ENCODE data around the gene MMP15. TPM values are rescaled to one million over a fixed set of nuclear protein-coding genes. Genes with fewer than 3 reads are reported as not detected.

MMP15 gene
- polyA plus RNA-seq, 1 donor (not counting 4 experiments of a cell fraction or from before 2014, with no cell fraction given): 3.7 TPM

DNA sequence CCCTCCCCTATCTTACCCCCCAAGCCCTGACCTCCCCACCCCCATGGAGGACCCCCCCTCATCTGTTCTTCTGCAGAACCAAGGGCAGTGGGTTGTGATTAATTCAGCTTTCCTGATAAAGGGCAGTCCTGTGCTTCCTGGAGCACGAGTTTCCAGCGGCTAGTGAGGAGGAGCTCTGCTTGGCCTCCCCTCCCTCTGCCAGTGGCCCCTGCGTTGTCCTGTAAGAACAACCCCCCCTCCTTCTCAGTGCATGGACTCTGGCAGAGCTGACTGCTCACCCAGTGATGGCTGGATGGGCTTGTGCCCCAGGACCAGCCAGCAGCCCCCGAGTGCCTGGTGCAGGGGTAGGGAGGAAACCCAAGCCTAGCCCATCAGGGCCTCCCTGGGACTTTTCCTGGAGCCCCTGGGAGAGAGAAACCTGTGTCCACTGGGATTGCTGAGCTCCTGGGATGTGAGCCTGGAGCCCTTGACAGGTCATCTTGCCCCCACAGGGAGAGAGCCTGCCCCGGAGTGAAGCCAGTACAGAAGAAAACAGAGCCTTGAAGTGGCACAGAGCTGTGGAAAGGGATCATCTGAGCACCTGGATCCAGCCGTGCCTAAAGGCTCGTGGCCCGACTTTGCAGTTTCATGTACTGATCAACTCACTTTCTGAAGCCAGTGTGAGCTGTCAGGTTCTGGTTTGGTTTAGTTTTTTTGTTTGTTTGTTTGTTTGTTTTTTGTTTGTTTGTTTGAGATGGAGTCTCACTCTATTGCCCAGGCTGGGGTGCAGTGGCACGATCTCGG is 26.5 kb downstream of the MMP15 start:
- DNase-seq (ENCODE audit: low read depth, low spot score) (no peak), FAIRE-seq (no peak)
- no peak overlapping the region for H3K27ac ChIP-seq (ENCODE audit: control insufficient read depth, insufficient read depth, low read length)
- H3K4me1 ChIP-seq (ENCODE audit: control insufficient read depth, extremely low read depth, insufficient read depth, low read length): no peaks in the 10 kb centered on the region
- H3K9me3 ChIP-seq (ENCODE audit: control insufficient read depth, low read depth, low read length): no peaks in the 10 kb centered on the region
- no peaks in the 10 kb centered on the region for H4K20me1 ChIP-seq (ENCODE audit: control insufficient read depth, extremely low read depth, insufficient read depth, low read length)
- TF ChIP-seq CTCF (optimal IDR thresholded peaks at IDR 0.05 in 1 of 3, IDR thresholded peaks at IDR 0.05 in 1 of 3, conservative IDR thresholded peaks at IDR 0.05 in 1 of 3; ENCODE audit: extremely low read depth in 1 of 3, insufficient read depth in 2 of 3, low read length in 3 of 3): no peak
- no peak for TF ChIP-seq EZH2 (IDR thresholded peaks at IDR 0.05; ENCODE audit: low read length)
- no peak overlapping the region for H3K4me3 ChIP-seq (ENCODE audit: control insufficient read depth in 2 of 3, extremely low read depth in 1 of 3, insufficient read depth in 2 of 3, low read depth in 1 of 3, low read length in 3 of 3)
- no peak overlapping the region for H3K9ac ChIP-seq (ENCODE audit: control insufficient read depth, extremely low read depth, insufficient read depth, low read length)
- no peaks in the 10 kb centered on the region for H3K27me3 ChIP-seq (ENCODE audit: control insufficient read depth, extremely low read depth, insufficient read depth, low read length)
- dilution Hi-C loops (cut with MboI; ENCODE audit: extremely low pct_ligation_motif_present, low sequenced_read_pairs): no loop called here
- H3K36me3 ChIP-seq (ENCODE audit: control insufficient read depth in 2 of 2, extremely low read depth in 1 of 2, insufficient read depth in 2 of 2, low read length in 2 of 2): no peaks in the 10 kb centered on the region
- H3K4me2 ChIP-seq (ENCODE audit: control insufficient read depth, extremely low read depth, insufficient read depth, low read depth, low read length): no peak overlapping the region
- no peak overlapping the region for H2AFZ ChIP-seq (ENCODE audit: control insufficient read depth, low read length)
- H3K9me1 ChIP-seq (ENCODE audit: control insufficient read depth, extremely low read depth, insufficient read depth, low read length): no peaks in the 10 kb centered on the region
- H3K79me2 ChIP-seq (ENCODE audit: control insufficient read depth, insufficient read depth, low read length): no peaks in the 10 kb centered on the region

- no peaks in the 10 kb centered on the region for H3K27me3 ChIP-seq (ENCODE audit: control insufficient read depth, extremely low read depth, insufficient read depth, low read length)
- no peaks in the 10 kb centered on the region for H3K36me3 ChIP-seq (ENCODE audit: control insufficient read depth in 2 of 2, extremely low read depth in 1 of 2, insufficient read depth in 2 of 2, low read length in 2 of 2)
- no peak overlapping the region for H2AFZ ChIP-seq (ENCODE audit: control insufficient read depth, low read length)
- no peaks in the 10 kb centered on the region for H4K20me1 ChIP-seq (ENCODE audit: control insufficient read depth, extremely low read depth, insufficient read depth, low read length)
- H3K79me2 ChIP-seq (ENCODE audit: control insufficient read depth, insufficient read depth, low read length): no peaks in the 10 kb centered on the region
- no peak overlapping the region for H3K9ac ChIP-seq (ENCODE audit: control insufficient read depth, extremely low read depth, insufficient read depth, low read length)
- FAIRE-seq (no peak), DNase-seq (ENCODE audit: low read depth, low spot score) (no peak)
- H3K27ac ChIP-seq (ENCODE audit: control insufficient read depth, insufficient read depth, low read length): no peak overlapping the region
- no peaks in the 10 kb centered on the region for H3K4me1 ChIP-seq (ENCODE audit: control insufficient read depth, extremely low read depth, insufficient read depth, low read length)
- H3K9me3 ChIP-seq (ENCODE audit: control insufficient read depth, low read depth, low read length): no peaks in the 10 kb centered on the region
- no peaks in the 10 kb centered on the region for H3K9me1 ChIP-seq (ENCODE audit: control insufficient read depth, extremely low read depth, insufficient read depth, low read length)
- H3K4me2 ChIP-seq (ENCODE audit: control insufficient read depth, extremely low read depth, insufficient read depth, low read depth, low read length): no peak overlapping the region
- H3K4me3 ChIP-seq (ENCODE audit: control insufficient read depth in 2 of 3, extremely low read depth in 1 of 3, insufficient read depth in 2 of 3, low read depth in 1 of 3, low read length in 3 of 3): no peak overlapping the region
- TF ChIP-seq EZH2 (IDR thresholded peaks at IDR 0.05; ENCODE audit: low read length): no peak
- TF ChIP-seq CTCF (optimal IDR thresholded peaks at IDR 0.05 in 1 of 3, IDR thresholded peaks at IDR 0.05 in 1 of 3, conservative IDR thresholded peaks at IDR 0.05 in 1 of 3; ENCODE audit: extremely low read depth in 1 of 3, insufficient read depth in 2 of 3, low read length in 3 of 3): no peak
- dilution Hi-C loops (cut with MboI; ENCODE audit: extremely low pct_ligation_motif_present, low sequenced_read_pairs): no loop called here
These were observed 28.1 kb downstream of the MMP15 start for GRCh38 chr16:58053682-58054005.

Measured in keratinocyte (primary cell).